Brain microvascular endothelial cell (primary cell): Measurements from ENCODE around the gene KDM7A.

ENCODE experiments used
- DNase-seq: peaks from one replicate; pipeline ENCODE4 v3.0.0-alpha.2; 2020
- H3K27ac ChIP-seq: fragments of 250-450 bp; sonication (Bioruptor Pico); 2 replicates; pipeline ENCODE4 v1.5.1; 2020; ENCODE audit warnings: mild to moderate bottlenecking, moderate library complexity
- H3K27me3 ChIP-seq: fragments of 250-450 bp; sonication (Bioruptor Pico); replicated peaks from 2 replicates; pipeline ENCODE4 v1.5.1; 2020; ENCODE audit warnings: mild to moderate bottlenecking
- H3K36me3 ChIP-seq: fragments of 250-450 bp; sonication (Bioruptor Pico); replicated peaks from 2 replicates; pipeline ENCODE4 v1.5.1; 2020; ENCODE audit warnings: mild to moderate bottlenecking
- H3K4me3 ChIP-seq: 2 replicates; pipeline ENCODE4 v1.5.1; 2011; ENCODE audit warnings: low read depth, mild to moderate bottlenecking, control low read depth, low read length, moderate library complexity
- CTCF ChIP-seq: IDR thresholded peaks from 2 replicates; pipeline ENCODE4 v1.5.1; 2011; ENCODE audit warnings: low read depth, mild to moderate bottlenecking, moderate library complexity, low read length, control low read depth, inconsistent platforms; ENCODE audit errors: missing control alignments
- in situ Hi-C: cut with HindIII; loops from 2 replicates; pipeline ENCODE4 v1.10.0; 2017; ENCODE audit warnings: low sequenced_read_pairs, low pct_ligation_motif_present

The KDM7A gene

GRCh38 chr7:140048989-140049338, 127.8 kb downstream of the KDM7A start:
- no peak for TF ChIP-seq CTCF

GRCh38 chr7:140048138-140048537, 128.6 kb downstream of the KDM7A start:
- Histone ChIP-seq H3K27me3 (no peaks in the 10 kb centered on the region), H3K27ac (no peak overlapping the region), H3K36me3 (no peaks in the 10 kb centered on the region), H3K4me3 (no peak overlapping the region)
- in situ Hi-C loops = no loop called here
- no peak for TF ChIP-seq CTCF
- no peak for DNase-seq

More at GRCh38 chr7:140048989-140049338, 127.8 kb downstream of the KDM7A start:
- H3K27me3 ChIP-seq = no peaks in the 10 kb centered on the region
- H3K4me3 ChIP-seq = no peak overlapping the region
- no peak overlapping the region for H3K27ac ChIP-seq
- H3K36me3 ChIP-seq = no peaks in the 10 kb centered on the region
- no peak for DNase-seq
- in situ Hi-C loops = no loop called here

- Histone ChIP-seq H3K36me3 (no peaks in the 10 kb centered on the region), H3K27me3 (no peaks in the 10 kb centered on the region), H3K4me3 (no peak overlapping the region), H3K27ac (no peak overlapping the region)
- DNase-seq = no peak
- in situ Hi-C loops = no loop called here
- no peak for TF ChIP-seq CTCF
Observed at GRCh38 chr7:140047197-140047596, 129.6 kb downstream of the KDM7A start.

- in situ Hi-C loops = no loop called here
- Histone ChIP-seq H3K4me3 (no peak overlapping the region), H3K36me3 (no peaks in the 10 kb centered on the region), H3K27ac (no peak overlapping the region), H3K27me3 (no peaks in the 10 kb centered on the region)
- no peak for TF ChIP-seq CTCF
- no peak for DNase-seq
Observed at GRCh38 chr7:140045697-140046096, 131.1 kb downstream of the KDM7A start.

GRCh38 chr7:140044251-140044650, 132.5 kb downstream of the KDM7A start:
- TF ChIP-seq CTCF = no peak
- Histone ChIP-seq H3K27me3 (no peaks in the 10 kb centered on the region), H3K27ac (no peak overlapping the region), H3K36me3 (no peaks in the 10 kb centered on the region), H3K4me3 (no peak overlapping the region)
- no peak for DNase-seq
- in situ Hi-C loops = no loop called here

- no peak overlapping the region for H3K4me3 ChIP-seq
- peaks cover 2% of the 10 kb centered on the region for H3K36me3 ChIP-seq
- TF ChIP-seq CTCF = no peak
- DNase-seq = no peak
- in situ Hi-C loops = no loop called here
- H3K27me3 ChIP-seq = no peaks in the 10 kb centered on the region
- H3K27ac ChIP-seq = peak overlapping the region; percentile 54
Observed at GRCh38 chr7:140042386-140042670, 134.5 kb downstream of the KDM7A start.
